IMR-90 (cell line): ENCODE results near the gene ERCC5. TPM values are rescaled to one million over a fixed set of nuclear protein-coding genes. Genes with fewer than 3 reads are reported as not detected.
A peak's percentile ranks its signal among the peaks of the same experiment; 100 is the strongest.

Experiments used
- ATAC-seq: fragments of 200-7000 bp; cut with Tn5 transposase; 2 replicates; pipeline ENCODE4 v1.9.1; 2020; ENCODE audit warnings: low read depth, mild to moderate bottlenecking, moderate library complexity
- BruUV-seq: library from RNA; stranded (reverse); fragments of 400-500 nt; replicated peaks from 2 replicates; lab custom pipeline; 2021; lab: Mats Ljungman, UMichigan
- CTCF ChIA-PET: fragments of 300-600 bp; formaldehyde crosslinking; extraction: SDS; loops from one replicate; lab custom pipeline; 2021; ENCODE audit warnings: antibody characterized with exemption; lab: Yijun Ruan, JAX
- POLR2A ChIA-PET: fragments of 300-600 bp; sonication (Branson Sonifier 250); formaldehyde crosslinking; loops from one replicate; lab custom pipeline; 2022; ENCODE audit warnings: antibody characterized with exemption; ENCODE audit not compliant: unreplicated experiment; lab: Charles Lee
- DNase-seq: peaks from one replicate; pipeline ENCODE4 v3.0.0; 2013
- H2AFZ ChIP-seq: replicated peaks from 2 replicates; pipeline ENCODE3; 2013; ENCODE audit warnings: low read length, mild to moderate bottlenecking; ENCODE audit not compliant: poor library complexity
- H2AK5ac ChIP-seq: 2 replicates; pipeline ENCODE4 v1.6.1; 2013; ENCODE audit warnings: low read depth, low read length, inconsistent platforms
- H2AK9ac ChIP-seq: replicated peaks from 2 replicates; pipeline ENCODE3; 2013; ENCODE audit warnings: mild to moderate bottlenecking, low read depth, low read length, moderate library complexity; ENCODE audit not compliant: poor library complexity
- H2BK120ac ChIP-seq: 2 replicates; pipeline ENCODE4 v1.6.1; 2013; ENCODE audit warnings: low read depth, low read length, inconsistent platforms
- H2BK15ac ChIP-seq: 3 replicates; pipeline ENCODE4 v1.6.1; 2013; ENCODE audit warnings: low read depth, low read length, inconsistent platforms
- H2BK20ac ChIP-seq: 2 replicates; pipeline ENCODE4 v1.6.1; 2013; ENCODE audit warnings: low read depth, mild to moderate bottlenecking, inconsistent platforms, low read length, moderate library complexity
- H2BK5ac ChIP-seq: 2 replicates; pipeline ENCODE4 v1.6.1; 2013; ENCODE audit warnings: mild to moderate bottlenecking, low read depth, low read length, inconsistent platforms; ENCODE audit not compliant: poor library complexity, severe bottlenecking
- H3K14ac ChIP-seq: replicated peaks from 2 replicates; pipeline ENCODE4 v1.6.1; 2013; ENCODE audit warnings: low read depth, low read length, inconsistent platforms
- H3K18ac ChIP-seq: 2 replicates; pipeline ENCODE4 v1.6.1; 2013; ENCODE audit warnings: low read depth, low read length, control low read depth
- H3K23ac ChIP-seq: 2 replicates; pipeline ENCODE4 v1.6.1; 2013; ENCODE audit warnings: low read depth, low read length, inconsistent platforms
- H3K27ac ChIP-seq: 2 replicates; pipeline ENCODE4 v1.5.1; 2013; ENCODE audit warnings: mild to moderate bottlenecking, control low read depth, low read length; ENCODE audit not compliant: insufficient read depth
- H3K27me3 ChIP-seq: 2 replicates; pipeline ENCODE4 v1.6.1; 2013; ENCODE audit warnings: low read length; ENCODE audit not compliant: control insufficient read depth, insufficient read depth
- H3K36me3 ChIP-seq: 2 replicates; pipeline ENCODE4 v1.6.1; 2013; ENCODE audit warnings: low read length, mixed read lengths; ENCODE audit not compliant: control insufficient read depth, insufficient read depth
- H3K4ac ChIP-seq: 2 replicates; pipeline ENCODE4 v1.6.1; 2013; ENCODE audit warnings: low read depth, low read length, inconsistent platforms
- H3K4me1 ChIP-seq: 2 replicates; pipeline ENCODE4 v1.6.1; 2013; ENCODE audit warnings: low read length, mixed read lengths; ENCODE audit not compliant: control insufficient read depth, insufficient read depth
- H3K4me2 ChIP-seq: 2 replicates; pipeline ENCODE4 v1.6.1; 2013; ENCODE audit warnings: low read depth, mild to moderate bottlenecking, control low read depth, low read length, moderate library complexity
- H3K4me3 ChIP-seq: 2 replicates; pipeline ENCODE4 v1.5.1; 2013; ENCODE audit warnings: low read depth, mild to moderate bottlenecking, control low read depth, low read length, moderate library complexity; ENCODE audit not compliant: insufficient read depth
- H3K56ac ChIP-seq: 2 replicates; pipeline ENCODE4 v1.6.1; 2013; ENCODE audit warnings: low read length, inconsistent platforms; ENCODE audit not compliant: insufficient read depth; ENCODE audit errors: extremely low read depth
- H3K79me1 ChIP-seq, 2 experiments: 2 replicates each; pipeline ENCODE4 v1.6.1; 2013; ENCODE audit warnings: low read length in 2 of 2, inconsistent platforms in 1 of 2, low read depth in 1 of 2
- H3K9ac ChIP-seq: 2 replicates; pipeline ENCODE4 v1.6.1; 2013; ENCODE audit warnings: low read depth, low read length, control low read depth
- H3K9me1 ChIP-seq: 2 replicates; pipeline ENCODE4 v1.6.1; 2013; ENCODE audit warnings: low read length, inconsistent platforms; ENCODE audit not compliant: insufficient read depth
- H3K9me3 ChIP-seq: 2 replicates; pipeline ENCODE4 v1.6.1; 2013; ENCODE audit warnings: low read length; ENCODE audit not compliant: control insufficient read depth, insufficient read depth
- H4K20me1 ChIP-seq: 2 replicates; pipeline ENCODE4 v1.6.1; 2013; ENCODE audit warnings: low read length, inconsistent platforms; ENCODE audit not compliant: insufficient read depth
- H4K5ac ChIP-seq: 2 replicates; pipeline ENCODE4 v1.6.1; 2013; ENCODE audit warnings: mild to moderate bottlenecking, low read depth, low read length, control low read depth
- H4K8ac ChIP-seq, 2 experiments: 2 replicates each; pipeline ENCODE4 v1.6.1; 2013; ENCODE audit warnings: low read depth in 2 of 2, low read length in 2 of 2, control low read depth in 1 of 2, inconsistent platforms in 1 of 2
- H4K91ac ChIP-seq: 2 replicates; pipeline ENCODE4 v1.6.1; 2013; ENCODE audit warnings: low read depth, low read length, inconsistent platforms; ENCODE audit not compliant: insufficient read depth
- CEBPB ChIP-seq: IDR thresholded peaks from 2 replicates; pipeline ENCODE4 v1.6.1; 2012; ENCODE audit warnings: low read depth, low read length, improper control_type of control experiment
- MAZ ChIP-seq: IDR thresholded peaks from 2 replicates; pipeline ENCODE4 v1.6.1; 2012; ENCODE audit warnings: low read depth, mild to moderate bottlenecking, low read length, improper control_type of control experiment, moderate library complexity, borderline replicate concordance
- SMC3 ChIP-seq: fragments of 150-350 bp; IDR thresholded peaks from 2 replicates; pipeline ENCODE4 v1.6.1; 2016; ENCODE audit warnings: low read depth, mild to moderate bottlenecking, antibody characterized with exemption, low read length, moderate library complexity
- WGBS, 2 experiments: methylation state at CpG; one replicate each; pipeline versions ENCODE4 v1.1.5 to v1.1.7; 2013; ENCODE audit warnings: missing lambda C conversion rate in 2 of 2; ENCODE audit not compliant: insufficient read length in 1 of 2; ENCODE audit errors: extremely low coverage in 2 of 2; 5-methylcytosine and 5-hydroxymethylcytosine counted together
- dilution Hi-C: fragments of 300-500 bp; cut with HindIII; formaldehyde crosslinking; loops from one replicate; pipeline ENCODE4 v1.14.3; 2018; ENCODE audit warnings: low sequenced_read_pairs; ENCODE audit not compliant: unreplicated experiment
- in situ Hi-C: fragments of 300-500 bp; cut with MboI; formaldehyde crosslinking; loops from 3 replicates; pipeline ENCODE4 v1.14.3; 2019; ENCODE audit warnings: low sequenced_read_pairs, inconsistent platforms, mixed read lengths
- intact Hi-C: fragments of 100-400 bp; cut with micrococcal nuclease; formaldehyde crosslinking; loops from 2 replicates; pipeline ENCODE4 v1.10.0; 2022
- polyA plus RNA-seq, 3 experiments: library from polyadenylated mRNA; depleted of rRNA; stranded (reverse); fragments of >200 nt; gene quantifications; 2 replicates each; pipeline ENCODE4 v1.2.3, GENCODE V29; 2012; ENCODE audit warnings: low replicate concordance in 1 of 3
- total RNA-seq: library from RNA; depleted of rRNA; stranded (reverse); fragments of >200 nt; gene quantifications from 2 replicates; pipeline ENCODE4 v1.2.3, GENCODE V29; 2012

ERCC5 gene
- total and polyA plus RNA-seq, 2 of the 4 experiments (the other 2 are of a cell fraction), result 29.7 to 34.4 TPM

DNA sequence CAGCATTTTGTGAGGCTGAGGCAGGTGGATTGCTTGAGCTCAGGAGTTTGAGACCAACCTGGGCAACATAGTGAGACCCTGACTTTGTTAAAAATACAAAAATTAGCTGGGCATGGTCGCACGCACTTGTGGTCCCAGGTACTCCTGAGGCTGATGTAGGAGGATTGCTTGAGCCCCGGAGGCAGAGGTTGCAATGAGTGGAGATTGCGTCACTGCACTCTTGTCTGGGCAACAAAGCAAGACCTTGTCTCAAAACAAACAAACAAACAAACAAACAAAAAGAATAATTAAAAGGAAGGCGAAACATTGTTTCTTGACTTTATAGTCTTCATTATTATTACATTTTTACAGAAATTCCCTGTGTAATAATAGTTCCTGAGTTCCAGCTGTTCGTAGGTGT is 31.0 kb upstream of the ERCC5 start:
- H4K5ac ChIP-seq, result no peak overlapping the region
- no peak overlapping the region for H4K91ac ChIP-seq
- no peak overlapping the region for H3K23ac ChIP-seq
- H2AK5ac ChIP-seq, result no peak overlapping the region
- no peak overlapping the region for H2BK5ac ChIP-seq
- H3K14ac ChIP-seq, result no peak overlapping the region
- 0 out of 2 replicates have a peak, but pooled peaks cover 3% of the 10 kb centered on the region for H3K9me3 ChIP-seq
- H3K4me2 ChIP-seq, result no peak overlapping the region
- CTCF ChIA-PET, result no interaction called here
- H3K79me1 ChIP-seq, result peaks cover 23 to 34% of the 10 kb centered on the region in 2 experiments
- no peak overlapping the region for H3K56ac ChIP-seq
- no peak overlapping the region for H2AFZ ChIP-seq
- no TSS peak for BruUV-seq
- H3K36me3 ChIP-seq, result peaks cover 5% of the 10 kb centered on the region; the same call in 1 of the 2 replicates
- no peak overlapping the region for H4K8ac ChIP-seq
- no peak overlapping the region for H3K27ac ChIP-seq
- TF ChIP-seq CEBPB (peak; percentile 40), MAZ (no peak), SMC3 (no peak)
- no peak overlapping the region for H3K4ac ChIP-seq
- no peak overlapping the region for H2BK15ac ChIP-seq
- no peak overlapping the region for H2BK20ac ChIP-seq
- H3K4me1 ChIP-seq, result peaks cover 4% of the 10 kb centered on the region
- no peak overlapping the region for H2BK120ac ChIP-seq
- intact Hi-C loops, result no loop called here
- in situ Hi-C loops, result no loop called here
- WGBS, 2 experiments, result no CpG with 5 or more reads among the region's 6 CpGs
- no peaks in the 10 kb centered on the region for H4K20me1 ChIP-seq
- H3K9ac ChIP-seq, result no peak overlapping the region
- no peak overlapping the region for H2AK9ac ChIP-seq
- DNase-seq, result no peak
- POLR2A ChIA-PET, result no interaction called here
- no peaks in the 10 kb centered on the region for H3K27me3 ChIP-seq
- no peak overlapping the region for H3K4me3 ChIP-seq
- dilution Hi-C loops, result no loop called here
- H3K18ac ChIP-seq, result no peak overlapping the region
- ATAC-seq, result no peak
- peaks cover 9% of the 10 kb centered on the region; the same call in 1 of the 2 replicates for H3K9me1 ChIP-seq
